HG02973 (cell line): Measurements from ENCODE around the gene PEX6.
A peak's percentile ranks its signal among the peaks of the same experiment; 100 is the strongest.

Experiments
- ATAC-seq: cut with Tn5 transposase; IDR thresholded peaks from one replicate; pipeline ENCODE4 v1.9.1; 2021; ENCODE audit warnings: moderate library complexity; ENCODE audit not compliant: unreplicated experiment

The PEX6 gene

GRCh38 chr6:42996513-42996912 lies 17.5 kb upstream of the PEX6 start:
- no peak for ATAC-seq

- no peak for ATAC-seq
These were observed 14.5 kb upstream of the PEX6 start for GRCh38 chr6:42993445-42993844.

GRCh38 chr6:42989923-42990322 lies 10.9 kb upstream of the PEX6 start:
- ATAC-seq, result no peak

GRCh38 chr6:42988486-42989020 lies 9.6 kb upstream of the PEX6 start:
- ATAC-seq, result no peak

GRCh38 chr6:42987533-42988451 lies 8.8 kb upstream of the PEX6 start:
- no peak for ATAC-seq

GRCh38 chr6:42984924-42985475 lies 6.0 kb upstream of the PEX6 start:
- ATAC-seq, result no peak

- ATAC-seq, result peak; percentile 89
These were observed 5.3 kb upstream of the PEX6 start, which contains the start of gene PPP2R5D for GRCh38 chr6:42984001-42984923. PPP2R5D (plus strand) TSS chr6:42984570; CDS start chr6:42984678, 108 bp downstream.

- no peak for ATAC-seq
These were observed 2.9 kb upstream of the PEX6 start for GRCh38 chr6:42981836-42982235.

GRCh38 chr6:42979523-42980177 lies 669 bp upstream of the PEX6 start:
- peak; percentile 8 for ATAC-seq

- peak; percentile 12 for ATAC-seq
These were observed 518 bp downstream of the PEX6 start for GRCh38 chr6:42978487-42978838.

- no peak for ATAC-seq
These were observed 4.0 kb downstream of the PEX6 start for GRCh38 chr6:42974919-42975505.

- no peak for ATAC-seq
These were observed 5.1 kb downstream of the PEX6 start for GRCh38 chr6:42973926-42974325.

GRCh38 chr6:42971746-42972327 lies 7.1 kb downstream of the PEX6 start:
- ATAC-seq, result no peak

- no peak for ATAC-seq
These were observed 7.9 kb downstream of the PEX6 start for GRCh38 chr6:42970871-42971612.

GRCh38 chr6:42969934-42970333 lies 9.0 kb downstream of the PEX6 start:
- no peak for ATAC-seq

- ATAC-seq, result no peak
These were observed 9.6 kb downstream of the PEX6 start for GRCh38 chr6:42969431-42969830.

GRCh38 chr6:42968783-42969182 lies 10.2 kb downstream of the PEX6 start:
- ATAC-seq, result no peak

GRCh38 chr6:42968126-42968701 lies 10.8 kb downstream of the PEX6 start:
- no peak for ATAC-seq

GRCh38 chr6:42967228-42967627 lies 11.8 kb downstream of the PEX6 start:
- no peak for ATAC-seq
